ENCODE data around the gene NEDD4L. TPM values are rescaled to one million over a fixed set of nuclear protein-coding genes. Genes with fewer than 3 reads are reported as not detected.

NEDD4L gene
- total RNA-seq, 1 experiment from 2014 or later: 42.9 TPM

DNA sequence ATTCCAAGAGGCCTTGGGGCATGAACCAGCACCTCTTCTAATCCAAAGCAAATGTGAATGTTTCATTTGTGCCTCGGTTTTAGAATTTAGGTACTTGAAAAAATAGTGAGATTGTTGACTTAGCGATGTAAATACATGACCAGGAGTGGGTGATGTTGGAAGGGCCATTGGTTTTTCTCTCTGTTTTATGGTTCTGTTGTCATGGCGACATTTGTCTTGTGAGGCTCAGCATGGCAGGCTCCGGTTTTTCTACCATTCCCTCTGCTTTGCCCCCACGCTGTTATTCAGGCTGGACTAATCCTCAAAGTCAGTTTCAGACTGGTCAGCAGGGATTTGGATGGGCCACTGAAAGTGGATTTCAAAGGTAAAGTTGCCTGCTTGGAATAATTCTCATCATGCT lies 329.5 kb downstream of the NEDD4L start:
- no TSS peak for BruUV-seq (replicated peaks)
- CTCF ChIA-PET: no interaction called here
- no peaks in the 10 kb centered on the region for H3K9me3 ChIP-seq (ENCODE audit: control insufficient read depth, insufficient read depth, low read depth, low read length)
- H3K4me3 ChIP-seq (ENCODE audit: low read depth in 2 of 2, low read length in 2 of 2): no peak overlapping the region
- DNase-seq (ENCODE audit: low read depth, low spot score) (no peak), ATAC-seq (no peak)
- H3K36me3 ChIP-seq (ENCODE audit: control insufficient read depth, insufficient read depth, low read length): peaks cover 2% of the 10 kb centered on the region; the same call in 1 of the 2 replicates
- in situ Hi-C loops (cut with HindIII; ENCODE audit: low pct_unique_long_range_greater_than_20kb, low sequenced_read_pairs): no loop called here
- POLR2A ChIA-PET: no interaction called here
- H3K27me3 ChIP-seq (ENCODE audit: control insufficient read depth, insufficient read depth, low read length): no peaks in the 10 kb centered on the region
- H3K27ac ChIP-seq (ENCODE audit: low read length): no peak overlapping the region
- H3K4me1 ChIP-seq (ENCODE audit: control insufficient read depth, insufficient read depth, low read length): no peaks in the 10 kb centered on the region
- intact Hi-C loops (cut with micrococcal nuclease; ENCODE audit: unreplicated experiment): no loop called here
- no peak for TF ChIP-seq TCF7L2 (IDR thresholded peaks at IDR 0.05; ENCODE audit: low read depth, low read length)
- no peak for TF ChIP-seq SIN3A (IDR thresholded peaks at IDR 0.05; ENCODE audit: borderline replicate concordance, insufficient read depth, low read depth, low read length)
- TF ChIP-seq POLR2AphosphoS5 (IDR thresholded peaks at IDR 0.05; ENCODE audit: low read depth, low read length): no peak
- TF ChIP-seq, protein P1, sequence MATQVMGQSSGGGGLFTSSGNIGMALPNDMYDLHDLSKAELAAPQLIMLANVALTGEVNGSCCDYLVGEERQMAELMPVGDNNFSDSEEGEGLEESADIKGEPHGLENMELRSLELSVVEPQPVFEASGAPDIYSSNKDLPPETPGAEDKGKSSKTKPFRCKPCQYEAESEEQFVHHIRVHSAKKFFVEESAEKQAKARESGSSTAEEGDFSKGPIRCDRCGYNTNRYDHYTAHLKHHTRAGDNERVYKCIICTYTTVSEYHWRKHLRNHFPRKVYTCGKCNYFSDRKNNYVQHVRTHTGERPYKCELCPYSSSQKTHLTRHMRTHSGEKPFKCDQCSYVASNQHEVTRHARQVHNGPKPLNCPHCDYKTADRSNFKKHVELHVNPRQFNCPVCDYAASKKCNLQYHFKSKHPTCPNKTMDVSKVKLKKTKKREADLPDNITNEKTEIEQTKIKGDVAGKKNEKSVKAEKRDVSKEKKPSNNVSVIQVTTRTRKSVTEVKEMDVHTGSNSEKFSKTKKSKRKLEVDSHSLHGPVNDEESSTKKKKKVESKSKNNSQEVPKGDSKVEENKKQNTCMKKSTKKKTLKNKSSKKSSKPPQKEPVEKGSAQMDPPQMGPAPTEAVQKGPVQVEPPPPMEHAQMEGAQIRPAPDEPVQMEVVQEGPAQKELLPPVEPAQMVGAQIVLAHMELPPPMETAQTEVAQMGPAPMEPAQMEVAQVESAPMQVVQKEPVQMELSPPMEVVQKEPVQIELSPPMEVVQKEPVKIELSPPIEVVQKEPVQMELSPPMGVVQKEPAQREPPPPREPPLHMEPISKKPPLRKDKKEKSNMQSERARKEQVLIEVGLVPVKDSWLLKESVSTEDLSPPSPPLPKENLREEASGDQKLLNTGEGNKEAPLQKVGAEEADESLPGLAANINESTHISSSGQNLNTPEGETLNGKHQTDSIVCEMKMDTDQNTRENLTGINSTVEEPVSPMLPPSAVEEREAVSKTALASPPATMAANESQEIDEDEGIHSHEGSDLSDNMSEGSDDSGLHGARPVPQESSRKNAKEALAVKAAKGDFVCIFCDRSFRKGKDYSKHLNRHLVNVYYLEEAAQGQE (IDR thresholded peaks at IDR 0.05; ENCODE audit: insufficient read depth in 1 of 2, low read depth in 2 of 2, low read length in 1 of 2): no peak
- TF ChIP-seq, protein P2, sequence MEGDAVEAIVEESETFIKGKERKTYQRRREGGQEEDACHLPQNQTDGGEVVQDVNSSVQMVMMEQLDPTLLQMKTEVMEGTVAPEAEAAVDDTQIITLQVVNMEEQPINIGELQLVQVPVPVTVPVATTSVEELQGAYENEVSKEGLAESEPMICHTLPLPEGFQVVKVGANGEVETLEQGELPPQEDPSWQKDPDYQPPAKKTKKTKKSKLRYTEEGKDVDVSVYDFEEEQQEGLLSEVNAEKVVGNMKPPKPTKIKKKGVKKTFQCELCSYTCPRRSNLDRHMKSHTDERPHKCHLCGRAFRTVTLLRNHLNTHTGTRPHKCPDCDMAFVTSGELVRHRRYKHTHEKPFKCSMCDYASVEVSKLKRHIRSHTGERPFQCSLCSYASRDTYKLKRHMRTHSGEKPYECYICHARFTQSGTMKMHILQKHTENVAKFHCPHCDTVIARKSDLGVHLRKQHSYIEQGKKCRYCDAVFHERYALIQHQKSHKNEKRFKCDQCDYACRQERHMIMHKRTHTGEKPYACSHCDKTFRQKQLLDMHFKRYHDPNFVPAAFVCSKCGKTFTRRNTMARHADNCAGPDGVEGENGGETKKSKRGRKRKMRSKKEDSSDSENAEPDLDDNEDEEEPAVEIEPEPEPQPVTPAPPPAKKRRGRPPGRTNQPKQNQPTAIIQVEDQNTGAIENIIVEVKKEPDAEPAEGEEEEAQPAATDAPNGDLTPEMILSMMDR (IDR thresholded peaks at IDR 0.05): no peak

DNA sequence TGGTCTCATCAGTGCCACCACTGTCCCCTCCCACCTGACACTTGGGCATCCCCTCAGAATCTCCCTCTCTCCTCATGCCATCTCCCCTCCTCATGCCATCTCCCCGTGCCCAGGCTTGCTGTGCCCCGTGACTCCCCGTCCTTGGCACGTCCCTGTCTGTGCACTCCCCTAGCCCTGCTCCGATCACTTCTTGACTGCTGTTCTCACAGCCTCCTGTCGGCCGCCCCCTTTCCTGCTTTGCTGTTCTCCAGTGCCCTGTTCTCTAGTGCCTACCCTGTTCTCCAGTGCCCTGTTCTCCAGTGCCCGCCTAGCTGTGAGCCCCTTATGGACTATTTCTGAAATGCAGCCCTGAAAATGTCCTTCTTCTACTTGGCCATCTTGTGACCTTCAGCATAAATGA lies 331.0 kb downstream of the NEDD4L start:
- in situ Hi-C loops (cut with HindIII; ENCODE audit: low pct_unique_long_range_greater_than_20kb, low sequenced_read_pairs): no loop called here
- Histone ChIP-seq H3K4me1 (ENCODE audit: control insufficient read depth, insufficient read depth, low read length) (no peaks in the 10 kb centered on the region), H3K36me3 (ENCODE audit: control insufficient read depth, insufficient read depth, low read length) (peaks cover 2% of the 10 kb centered on the region; the same call in 1 of the 2 replicates), H3K27me3 (ENCODE audit: control insufficient read depth, insufficient read depth, low read length) (no peaks in the 10 kb centered on the region), H3K27ac (ENCODE audit: low read length) (no peak overlapping the region), H3K4me3 (ENCODE audit: low read depth in 2 of 2, low read length in 2 of 2) (no peak overlapping the region), H3K9me3 (ENCODE audit: control insufficient read depth, insufficient read depth, low read depth, low read length) (no peaks in the 10 kb centered on the region)
- intact Hi-C loops (cut with micrococcal nuclease; ENCODE audit: unreplicated experiment): no loop called here
- DNase-seq (ENCODE audit: low read depth, low spot score) (no peak), ATAC-seq (no peak)
- TF ChIP-seq TCF7L2 (IDR thresholded peaks at IDR 0.05; ENCODE audit: low read depth, low read length) (no peak), SIN3A (IDR thresholded peaks at IDR 0.05; ENCODE audit: borderline replicate concordance, insufficient read depth, low read depth, low read length) (no peak), POLR2AphosphoS5 (IDR thresholded peaks at IDR 0.05; ENCODE audit: low read depth, low read length) (no peak)
- TF ChIP-seq, protein P1 (IDR thresholded peaks at IDR 0.05; ENCODE audit: insufficient read depth in 1 of 2, low read depth in 2 of 2, low read length in 1 of 2): no peak
- TF ChIP-seq, protein P2 (IDR thresholded peaks at IDR 0.05): no peak
- CTCF ChIA-PET: no interaction called here
- no TSS peak for BruUV-seq (replicated peaks)
- POLR2A ChIA-PET: interaction anchor here (0.8 kb wide), 1 partner anchor 75 kb away, joined by 12 read pairs; no protein-coding TSS in a partner anchor
